HepG2 (cell line): Measurements from ENCODE around the gene GPR137. TPM values are rescaled to one million over a fixed set of nuclear protein-coding genes. Genes with fewer than 3 reads are reported as not detected.

Experiments used
- ATAC-seq: fragments of 200-7000 bp; cut with Tn5 transposase; 3 replicates; pipeline ENCODE4 v1.9.1; 2020; ENCODE audit warnings: mild to moderate bottlenecking, moderate library complexity
- BruUV-seq: library from RNA; stranded (reverse); fragments of 400-500 nt; replicated peaks from 2 replicates; lab custom pipeline; 2021; lab: Mats Ljungman, UMichigan
- CTCF ChIA-PET: fragments of 300-600 bp; formaldehyde crosslinking; extraction: SDS; loops from one replicate; lab custom pipeline; 2021; ENCODE audit warnings: low total read pairs, inconsistent platforms, low intra/inter-chr PET ratio; lab: Yijun Ruan, JAX
- POLR2A ChIA-PET: fragments of 350-600 bp; sonication (Branson Sonifier 250); formaldehyde crosslinking; loops from one replicate; lab custom pipeline; 2020; ENCODE audit warnings: antibody characterized with exemption, inconsistent platforms; lab: Yijun Ruan, JAX
- DNase-seq: peaks from one replicate; pipeline ENCODE4 v3.0.0-alpha.2; 2015; ENCODE audit warnings: low spot score
- FAIRE-seq: peaks from 3 replicates; lab custom pipeline; 2011; peaks lifted over from hg19 to GRCh38; lab: Jason Lieb, UNC
- H2AFZ ChIP-seq: one replicate; pipeline ENCODE4 v1.6.1; 2011; ENCODE audit warnings: low read length, inconsistent platforms
- H3K27ac ChIP-seq: fragments of 300-600 bp; 3 replicates; pipeline ENCODE4 v1.8.0; 2011; ENCODE audit warnings: mixed run types, mild to moderate bottlenecking, mixed read lengths, low read length, inconsistent platforms; ENCODE audit not compliant: insufficient read depth; ENCODE audit errors: extremely low read length
- H3K27me3 ChIP-seq, 2 experiments: fragments of 200-600 bp in 1 of 2; 2 replicates in 1 of 2; 3 replicates in 1 of 2; pipeline versions ENCODE4 v1.6.0 to v1.8.0; 2011; ENCODE audit warnings: low read length in 2 of 2, mild to moderate bottlenecking in 2 of 2, moderate library complexity in 2 of 2, inconsistent platforms in 1 of 2; ENCODE audit not compliant: insufficient read depth in 2 of 2, control insufficient read depth in 1 of 2
- H3K36me3 ChIP-seq, 2 experiments: fragments of 200-600 bp in 1 of 2; replicated peaks in 1 of 2; 2 replicates in 1 of 2; 3 replicates in 1 of 2; pipeline versions ENCODE4 v1.5.1 to v1.8.0; 2011; ENCODE audit warnings: low read length in 2 of 2, inconsistent platforms in 1 of 2; ENCODE audit not compliant: insufficient read depth in 2 of 2, control insufficient read depth in 1 of 2
- H3K4me1 ChIP-seq: 2 replicates; pipeline ENCODE4 v1.5.1; 2012; ENCODE audit warnings: low read length, inconsistent platforms; ENCODE audit not compliant: insufficient read depth
- H3K4me2 ChIP-seq: 2 replicates; pipeline ENCODE4 v1.6.0; 2011; ENCODE audit warnings: low read depth, low read length, inconsistent platforms
- H3K4me3 ChIP-seq, 3 experiments: fragments of 200-600 bp in 1 of 3; sonication (generic), shearing (Covaris generic) in 1 of 3; replicated peaks in 1 of 3; 2 replicates each; pipeline ENCODE4 v1.5.1; 2011 to 2016; ENCODE audit warnings: low read length in 3 of 3, inconsistent platforms in 2 of 3, low read depth in 2 of 3, mild to moderate bottlenecking in 2 of 3, control low read depth in 1 of 3, mixed read lengths in 1 of 3; ENCODE audit not compliant: insufficient read depth in 1 of 3
- H3K79me2 ChIP-seq: one replicate; pipeline ENCODE4 v1.6.1; 2011; ENCODE audit warnings: low read length, inconsistent platforms; ENCODE audit not compliant: insufficient read depth
- H3K9ac ChIP-seq: 2 replicates; pipeline ENCODE4 v1.6.0; 2011; ENCODE audit warnings: mild to moderate bottlenecking, low read depth, low read length, inconsistent platforms; ENCODE audit not compliant: insufficient read depth
- H3K9me3 ChIP-seq: 2 replicates; pipeline ENCODE4 v1.5.1; 2012; ENCODE audit warnings: mild to moderate bottlenecking, low read length
- H4K20me1 ChIP-seq: 2 replicates; pipeline ENCODE4 v1.6.0; 2011; ENCODE audit warnings: inconsistent platforms, mild to moderate bottlenecking, low read length, moderate library complexity; ENCODE audit not compliant: insufficient read depth
- BCL6 ChIP-seq: IDR thresholded peaks from 2 replicates; pipeline ENCODE4 v1.6.1; 2016; ENCODE audit warnings: missing genetic modification reagents, missing compliant biosample characterization
- EED ChIP-seq: sonication (generic); formaldehyde crosslinking; IDR thresholded peaks from 2 replicates; pipeline ENCODE4 v1.5.0; 2020; ENCODE audit warnings: mild to moderate bottlenecking, missing genetic modification reagents
- PLSCR1 ChIP-seq: sonication (generic); formaldehyde crosslinking; IDR thresholded peaks from 2 replicates; pipeline ENCODE4 v1.5.0; 2020; ENCODE audit warnings: missing genetic modification reagents, mild to moderate bottlenecking, borderline replicate concordance
- ZBTB14 ChIP-seq: sonication (generic); formaldehyde crosslinking; IDR thresholded peaks from 2 replicates; pipeline ENCODE4 v1.4.0; 2020; ENCODE audit warnings: missing genetic modification reagents
- ZBTB43 ChIP-seq: sonication (generic); formaldehyde crosslinking; conservative IDR thresholded peaks from 2 replicates; pipeline ENCODE4 v1.4.0; 2020; ENCODE audit warnings: missing genetic modification reagents
- WGBS: methylation state at CpG from one replicate; pipeline ENCODE4 v1.1.6; 2017; ENCODE audit warnings: low lambda C conversion rate; 5-methylcytosine and 5-hydroxymethylcytosine counted together
- in situ Hi-C: cut with HindIII; loops from 2 replicates; pipeline ENCODE4 v1.10.0; 2017; ENCODE audit warnings: low pct_unique_long_range_greater_than_20kb; ENCODE audit not compliant: extremely low pct_ligation_motif_present
- intact Hi-C: fragments of 100-400 bp; cut with micrococcal nuclease; formaldehyde crosslinking; loops from one replicate; pipeline ENCODE4 v1.10.0; 2022; ENCODE audit not compliant: unreplicated experiment
- polyA plus RNA-seq, 8 experiments: library from polyadenylated mRNA; depleted of rRNA in 3 of 8; stranded (reverse) in 7 of 8; unstranded in 1 of 8; fragments of >200 nt; fragmentation: Illumina TruSeq in 4 of 8; extraction: Trizol in 4 of 8; gene quantifications; 2 replicates each; pipeline versions ENCODE4 v1.2.1 to v1.2.3, GENCODE V29; 2011 to 2016; ENCODE audit warnings: low read depth in 4 of 8, missing spikeins in 1 of 8, mixed read lengths in 1 of 8; ENCODE audit not compliant: insufficient read depth in 1 of 8
- total RNA-seq, 5 experiments: library from RNA; depleted of rRNA; stranded (reverse); fragments of >200 nt; fragmentation: Illumina TruSeq; extraction: Trizol; gene quantifications; 2 replicates each; pipeline ENCODE4 v1.2.3, GENCODE V29; 2016; ENCODE audit warnings: low read depth in 1 of 5

GPR137 gene
- total and polyA plus RNA-seq, 2 of the 13 experiments (the other 11 are each of a cell fraction or from before 2014, with no cell fraction given) = 8.5 to 13.2 TPM

GRCh38 chr11:64291752-64292459 lies 6.3 kb downstream of the GPR137 start:
- no peaks in the 10 kb centered on the region for H4K20me1 ChIP-seq
- TF ChIP-seq BCL6 (CRISPR knock-in tag) = peak; percentile 93
- no peak for TF ChIP-seq ZBTB43 (CRISPR knock-in tag)
- peak; percentile 35; the same call in 1 of the 2 replicates for TF ChIP-seq EED
- 0 out of 2 replicates have a peak, but pooled peaks have one; percentile 47 for TF ChIP-seq ZBTB14 (CRISPR knock-in tag)
- TF ChIP-seq PLSCR1 (CRISPR knock-in tag) = no peak
- FAIRE-seq = no peak
- peak overlapping the region; percentile 16 to 61 (median 26); a peak in 4 of 6 replicates for H3K4me3 ChIP-seq
- H3K4me1 ChIP-seq = 0 out of 2 replicates have a peak, but pooled peaks cover 13% of the 10 kb centered on the region
- no peak for DNase-seq
- H3K79me2 ChIP-seq = no peaks in the 10 kb centered on the region
- in situ Hi-C loops = no loop called here
- no TSS peak for BruUV-seq
- H3K27ac ChIP-seq = no peak overlapping the region
- no CpG with 5 or more reads among the region's 96 CpGs for WGBS
- intact Hi-C loops = no loop called here
- ATAC-seq = peak; percentile 17; the same call in 2 of the 3 replicates
- H3K27me3 ChIP-seq = peaks cover 22 to 63% of the 10 kb centered on the region in 2 experiments
- no peaks in the 10 kb centered on the region for H3K36me3 ChIP-seq
- ChIA-PET POLR2A (interaction anchor here (0.5 kb wide), 1 partner anchor 103 kb away, joined by 3 read pairs; no protein-coding TSS in a partner anchor), CTCF (no interaction called here)
- no peak overlapping the region for H2AFZ ChIP-seq
- H3K9ac ChIP-seq = no peak overlapping the region
- no peaks in the 10 kb centered on the region for H3K9me3 ChIP-seq
- peak overlapping the region; percentile 60 for H3K4me2 ChIP-seq
